ENCODE results near the gene POMGNT2.

DNA sequence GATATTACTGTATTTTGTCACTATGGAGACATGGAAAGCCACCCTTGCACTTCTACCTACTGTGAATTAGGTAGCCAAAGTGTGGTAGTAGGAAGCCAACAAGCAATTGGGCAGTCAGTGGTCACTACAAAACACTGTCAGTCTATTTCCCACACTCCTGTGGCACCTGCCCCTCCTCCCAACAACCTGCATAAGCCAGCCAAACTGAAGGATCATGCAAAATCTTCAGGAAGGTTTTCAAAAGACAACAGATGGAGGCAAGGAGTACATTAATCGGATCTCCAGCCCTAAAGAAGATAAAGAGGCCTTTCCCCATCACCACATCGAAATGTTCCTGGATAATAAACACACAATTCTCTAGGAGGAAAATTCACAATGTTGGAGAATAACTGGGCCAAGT, 11.9 kb downstream of the POMGNT2 start:
- no peak for TF ChIP-seq POLR2AphosphoS5 (IDR thresholded peaks at IDR 0.05)
- TF ChIP-seq, protein P1, sequence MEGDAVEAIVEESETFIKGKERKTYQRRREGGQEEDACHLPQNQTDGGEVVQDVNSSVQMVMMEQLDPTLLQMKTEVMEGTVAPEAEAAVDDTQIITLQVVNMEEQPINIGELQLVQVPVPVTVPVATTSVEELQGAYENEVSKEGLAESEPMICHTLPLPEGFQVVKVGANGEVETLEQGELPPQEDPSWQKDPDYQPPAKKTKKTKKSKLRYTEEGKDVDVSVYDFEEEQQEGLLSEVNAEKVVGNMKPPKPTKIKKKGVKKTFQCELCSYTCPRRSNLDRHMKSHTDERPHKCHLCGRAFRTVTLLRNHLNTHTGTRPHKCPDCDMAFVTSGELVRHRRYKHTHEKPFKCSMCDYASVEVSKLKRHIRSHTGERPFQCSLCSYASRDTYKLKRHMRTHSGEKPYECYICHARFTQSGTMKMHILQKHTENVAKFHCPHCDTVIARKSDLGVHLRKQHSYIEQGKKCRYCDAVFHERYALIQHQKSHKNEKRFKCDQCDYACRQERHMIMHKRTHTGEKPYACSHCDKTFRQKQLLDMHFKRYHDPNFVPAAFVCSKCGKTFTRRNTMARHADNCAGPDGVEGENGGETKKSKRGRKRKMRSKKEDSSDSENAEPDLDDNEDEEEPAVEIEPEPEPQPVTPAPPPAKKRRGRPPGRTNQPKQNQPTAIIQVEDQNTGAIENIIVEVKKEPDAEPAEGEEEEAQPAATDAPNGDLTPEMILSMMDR (IDR thresholded peaks at IDR 0.05) = no peak

Measured in esophagus muscularis mucosa (tissue), 3 donors.